Naive B cell (primary cell): ENCODE measurements around the gene PPM1N. TPM values are rescaled to one million over a fixed set of nuclear protein-coding genes. Genes with fewer than 3 reads are reported as not detected.

Experiments
- ATAC-seq, 2 donors: fragments of 150-1000 bp; cut with Tn5 transposase; 2 replicates each; pipeline ENCODE4 v1.10.0; 2021; ENCODE audit warnings: low read depth in 2 of 2, mild to moderate bottlenecking in 2 of 2, moderate library complexity in 2 of 2
- DNase-seq: peaks from one replicate; pipeline ENCODE4 v3.0.0; 2022
- H3K27ac Mint-ChIP-seq, 6 donors: one replicate each; pipeline ENCODE4 v1.8.0; 2020 to 2022; ENCODE audit warnings: mild to moderate bottlenecking in 6 of 6, mixed read lengths in 6 of 6, moderate library complexity in 5 of 6, inconsistent platforms in 2 of 6
- H3K27me3 Mint-ChIP-seq, 3 donors: one replicate each; pipeline ENCODE4 v1.8.0; 2021 to 2022; ENCODE audit warnings: mixed read lengths in 3 of 3, mild to moderate bottlenecking in 1 of 3
- H3K36me3 Mint-ChIP-seq, 2 donors: one replicate each; pipeline ENCODE4 v1.8.0; 2020 to 2022; ENCODE audit warnings: mixed read lengths in 2 of 2, inconsistent platforms in 1 of 2, mild to moderate bottlenecking in 1 of 2
- H3K4me1 Mint-ChIP-seq, 3 donors: one replicate each; pipeline ENCODE4 v1.8.0; 2020 to 2022; ENCODE audit warnings: mixed read lengths in 3 of 3, inconsistent platforms in 1 of 3, mild to moderate bottlenecking in 1 of 3, moderate library complexity in 1 of 3
- H3K4me3 Mint-ChIP-seq, 8 donors: one replicate each; pipeline ENCODE4 v1.8.0; 2020 to 2022; ENCODE audit warnings: mild to moderate bottlenecking in 8 of 8, mixed read lengths in 8 of 8, moderate library complexity in 8 of 8, inconsistent platforms in 2 of 8
- H3K9me3 Mint-ChIP-seq, 7 donors: one replicate each; pipeline ENCODE4 v1.8.0; 2020 to 2022; ENCODE audit warnings: mixed read lengths in 7 of 7, mild to moderate bottlenecking in 5 of 7, inconsistent platforms in 2 of 7, moderate library complexity in 1 of 7
- polyA plus RNA-seq, 6 donors: library from polyadenylated mRNA; unstranded; fragments of 300-500 nt; fragmentation: Illumina TruSeq; gene quantifications; one replicate each; pipeline ENCODE4 v1.2.3, GENCODE V29; 2021; ENCODE audit warnings: low read depth in 6 of 6

Gene PPM1N
- polyA plus RNA-seq, 6 donors from 2014 or later, result 1.6 to 3.4 (median 2.4) TPM

DNA sequence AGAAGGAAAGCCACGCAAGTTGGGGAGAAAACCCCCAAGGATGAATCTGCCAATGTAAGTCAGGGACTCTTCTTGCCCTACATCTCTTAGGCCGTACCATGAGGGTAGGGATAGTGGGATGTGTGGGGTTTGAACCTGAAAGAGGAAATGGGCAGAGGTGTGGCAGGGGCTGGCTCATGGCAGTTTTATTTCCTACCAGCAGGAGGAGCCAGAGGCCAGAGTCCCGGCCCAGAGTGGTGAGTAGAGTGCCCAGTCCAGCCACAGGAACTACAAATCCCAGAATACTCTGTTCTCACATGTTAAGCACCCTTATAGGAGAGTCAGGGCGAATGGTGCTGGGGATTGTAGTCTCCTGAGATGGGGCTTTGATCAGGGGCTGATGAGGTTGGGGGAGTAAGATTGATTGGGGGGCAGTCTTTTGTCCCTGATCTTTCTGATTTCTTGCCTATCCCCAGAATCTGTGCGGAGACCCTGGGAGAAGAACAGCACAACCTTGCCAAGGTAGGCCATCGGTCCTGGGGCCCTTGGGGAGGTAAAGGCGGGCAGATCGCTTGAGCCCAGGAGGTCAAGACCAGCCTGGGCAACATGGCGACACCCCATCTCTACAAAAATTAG lies 25.5 kb downstream of the PPM1N start:
- peaks cover 0 to 9% of the 10 kb centered on the region in 2 donors for H3K36me3 Mint-ChIP-seq
- no peaks in the 10 kb centered on the region for H3K27me3 Mint-ChIP-seq
- peak overlapping the region; percentile 64 to 94 (median 82) for H3K27ac Mint-ChIP-seq
- peak overlapping the region in 3 of 8 donors; percentile 9 to 32 (median 25) for H3K4me3 Mint-ChIP-seq
- peaks cover 28 to 50% (median 28%) of the 10 kb centered on the region in 3 donors for H3K4me1 Mint-ChIP-seq
- DNase-seq (peak; percentile 85), ATAC-seq (peak; percentile 97 to 99)
- H3K9me3 Mint-ChIP-seq, result no peaks in the 10 kb centered on the region

DNA sequence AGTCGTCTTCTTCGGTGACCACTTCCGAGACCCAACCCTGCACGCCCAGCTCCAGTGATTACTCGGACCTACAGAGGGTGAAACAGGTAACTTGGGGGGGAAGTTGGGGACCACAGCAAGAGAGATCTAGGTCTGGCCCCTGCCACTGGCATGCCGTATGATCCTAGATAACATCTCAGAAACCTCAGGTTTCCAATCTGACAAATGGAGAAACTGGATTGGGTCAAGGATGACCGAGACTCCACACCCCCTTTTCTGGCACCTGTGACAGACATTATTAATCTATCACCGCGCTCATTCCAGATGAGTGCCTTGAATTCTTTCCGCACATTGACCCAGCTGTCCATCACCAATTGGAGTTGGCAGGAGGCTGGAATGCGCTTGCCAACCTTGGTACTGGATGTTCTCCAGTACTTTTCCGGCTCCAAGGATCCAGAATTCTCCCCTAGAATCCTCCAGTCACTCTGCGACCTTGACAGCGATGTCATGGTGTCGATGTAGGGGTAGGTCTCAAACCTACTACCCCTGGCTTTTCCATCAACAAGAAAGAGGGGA lies 26.4 kb downstream of the PPM1N start:
- Mint-ChIP-seq H3K9me3 (no peaks in the 10 kb centered on the region), H3K27me3 (no peaks in the 10 kb centered on the region), H3K27ac (peak overlapping the region in 3 of 6 donors; percentile 60 to 83 (median 64)), H3K4me3 (no peak overlapping the region), H3K36me3 (peaks cover 0 to 9% of the 10 kb centered on the region in 2 donors), H3K4me1 (peaks cover 30 to 57% (median 34%) of the 10 kb centered on the region in 3 donors)
- no peak for DNase-seq
- ATAC-seq, result no peak

DNA sequence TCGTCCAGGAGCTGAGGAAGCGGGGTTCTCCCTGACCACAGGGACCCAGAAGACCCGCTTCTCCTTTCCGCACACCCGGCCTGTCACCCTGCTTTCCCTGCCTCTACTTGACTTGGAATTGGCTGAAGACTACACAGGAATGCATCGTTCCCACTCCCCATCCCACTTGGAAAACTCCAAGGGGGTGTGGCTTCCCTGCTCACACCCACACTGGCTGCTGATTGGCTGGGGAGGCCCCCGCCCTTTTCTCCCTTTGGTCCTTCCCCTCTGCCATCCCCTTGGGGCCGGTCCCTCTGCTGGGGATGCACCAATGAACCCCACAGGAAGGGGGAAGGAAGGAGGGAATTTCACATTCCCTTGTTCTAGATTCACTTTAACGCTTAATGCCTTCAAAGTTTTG lies 27.9 kb downstream of the PPM1N start:
- Mint-ChIP-seq H3K4me3 (no peak overlapping the region), H3K9me3 (peaks cover 0 to under 1% (median 0%) of the 10 kb centered on the region in 7 donors), H3K27ac (peak overlapping the region in 2 of 6 donors; percentile 53 to 91), H3K4me1 (peaks cover 27 to 56% (median 34%) of the 10 kb centered on the region in 3 donors), H3K36me3 (peaks cover 0 to 9% of the 10 kb centered on the region in 2 donors), H3K27me3 (no peaks in the 10 kb centered on the region)
- ATAC-seq (no peak), DNase-seq (no peak)

DNA sequence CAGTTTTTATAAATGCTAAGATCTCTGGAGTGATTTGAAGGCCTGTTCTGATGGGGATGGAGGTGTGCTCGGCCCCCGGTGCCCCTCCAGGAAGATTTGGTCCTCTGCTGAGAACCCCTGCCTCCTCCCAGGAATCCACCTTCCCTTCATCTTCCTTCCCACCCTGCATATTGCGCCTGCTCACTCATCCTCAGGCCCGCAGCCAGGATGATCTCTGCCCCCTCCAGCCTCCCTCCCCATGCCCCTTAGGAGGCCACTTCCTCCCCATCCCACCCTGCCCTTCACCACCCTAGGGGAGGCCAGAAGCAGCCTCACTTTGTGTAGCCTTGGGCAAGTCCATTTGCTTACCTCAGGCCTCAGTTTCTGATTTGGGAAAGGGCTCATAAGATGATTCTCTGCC lies 28.7 kb downstream of the PPM1N start:
- DNase-seq (no peak), ATAC-seq (no peak)
- peak overlapping the region in 3 of 6 donors; percentile 14 to 71 (median 29) for H3K27ac Mint-ChIP-seq
- H3K4me1 Mint-ChIP-seq, result peaks cover 27 to 56% (median 34%) of the 10 kb centered on the region in 3 donors
- peaks cover 0 to 8% (median 1%) of the 10 kb centered on the region in 7 donors for H3K9me3 Mint-ChIP-seq
- H3K36me3 Mint-ChIP-seq, result peaks cover 0 to 9% of the 10 kb centered on the region in 2 donors
- H3K4me3 Mint-ChIP-seq, result no peak overlapping the region
- no peaks in the 10 kb centered on the region for H3K27me3 Mint-ChIP-seq

DNA sequence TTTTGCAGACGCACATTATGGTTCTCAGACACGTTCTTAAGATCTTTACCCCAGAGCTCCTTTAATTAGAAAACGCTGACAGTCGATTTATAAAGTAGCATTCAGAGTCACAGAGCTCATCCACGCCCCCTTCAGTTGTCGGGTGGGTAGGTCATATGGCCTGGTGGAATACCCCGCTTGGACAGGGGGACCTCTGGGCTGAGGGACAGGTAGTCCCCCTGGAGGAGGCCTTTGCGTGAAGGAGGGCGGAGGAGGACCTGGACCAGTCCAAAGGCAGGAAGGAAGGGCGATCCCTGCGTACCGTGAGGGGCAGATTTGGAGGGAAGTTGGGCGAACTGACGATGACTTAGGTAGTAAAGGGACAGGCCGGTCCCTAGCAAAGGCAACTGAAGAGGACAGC lies 29.5 kb downstream of the PPM1N start:
- H3K27me3 Mint-ChIP-seq, result no peaks in the 10 kb centered on the region
- H3K4me3 Mint-ChIP-seq, result peak overlapping the region in 5 of 8 donors; percentile 5 to 59 (median 35)
- ATAC-seq (no peak), DNase-seq (no peak)
- peaks cover 27 to 54% (median 34%) of the 10 kb centered on the region in 3 donors for H3K4me1 Mint-ChIP-seq
- H3K9me3 Mint-ChIP-seq, result peaks cover 0 to 8% (median 1%) of the 10 kb centered on the region in 7 donors
- H3K27ac Mint-ChIP-seq, result peak overlapping the region in 4 of 6 donors; percentile 43 to 89 (median 68)
- H3K36me3 Mint-ChIP-seq, result peaks cover 0 to 9% of the 10 kb centered on the region in 2 donors

DNA sequence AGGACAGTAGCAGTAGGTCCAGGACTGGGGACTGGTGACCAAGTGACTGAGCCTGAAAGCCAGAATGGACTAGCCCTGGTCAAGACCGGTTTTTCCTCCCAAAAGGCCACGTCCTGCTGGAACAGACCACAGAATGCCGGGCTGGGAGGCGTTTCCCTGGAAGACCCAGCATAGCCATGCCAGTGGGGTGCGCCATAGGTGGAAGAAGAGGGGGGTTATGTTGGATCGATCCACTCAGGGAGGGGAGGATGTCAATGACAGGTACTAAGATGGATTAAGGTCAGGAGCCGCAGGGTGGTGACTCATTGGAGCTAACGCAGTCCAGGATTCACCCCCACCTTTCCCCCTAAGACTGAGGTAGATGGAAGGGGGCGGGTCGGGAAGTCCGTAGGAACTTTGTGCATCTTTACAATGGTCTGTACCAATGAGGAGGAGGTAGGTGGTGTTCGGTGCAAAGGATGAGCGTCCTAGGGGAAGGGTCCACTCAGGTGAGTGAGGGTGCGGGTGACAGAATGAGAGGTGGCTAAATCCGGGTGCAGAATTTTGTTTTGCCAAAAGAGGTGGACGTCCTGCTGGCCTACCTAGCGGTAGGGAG lies 30.0 kb downstream of the PPM1N start:
- Mint-ChIP-seq H3K27ac (peak overlapping the region in 3 of 6 donors; percentile 1 to 71 (median 65)), H3K27me3 (no peaks in the 10 kb centered on the region), H3K36me3 (peaks cover 0 to 9% of the 10 kb centered on the region in 2 donors), H3K9me3 (peaks cover 0 to 8% (median 1%) of the 10 kb centered on the region in 7 donors), H3K4me1 (peaks cover 27 to 49% (median 33%) of the 10 kb centered on the region in 3 donors), H3K4me3 (peak overlapping the region; percentile 5 to 89 (median 61))
- ATAC-seq, result no peak
- no peak for DNase-seq

DNA sequence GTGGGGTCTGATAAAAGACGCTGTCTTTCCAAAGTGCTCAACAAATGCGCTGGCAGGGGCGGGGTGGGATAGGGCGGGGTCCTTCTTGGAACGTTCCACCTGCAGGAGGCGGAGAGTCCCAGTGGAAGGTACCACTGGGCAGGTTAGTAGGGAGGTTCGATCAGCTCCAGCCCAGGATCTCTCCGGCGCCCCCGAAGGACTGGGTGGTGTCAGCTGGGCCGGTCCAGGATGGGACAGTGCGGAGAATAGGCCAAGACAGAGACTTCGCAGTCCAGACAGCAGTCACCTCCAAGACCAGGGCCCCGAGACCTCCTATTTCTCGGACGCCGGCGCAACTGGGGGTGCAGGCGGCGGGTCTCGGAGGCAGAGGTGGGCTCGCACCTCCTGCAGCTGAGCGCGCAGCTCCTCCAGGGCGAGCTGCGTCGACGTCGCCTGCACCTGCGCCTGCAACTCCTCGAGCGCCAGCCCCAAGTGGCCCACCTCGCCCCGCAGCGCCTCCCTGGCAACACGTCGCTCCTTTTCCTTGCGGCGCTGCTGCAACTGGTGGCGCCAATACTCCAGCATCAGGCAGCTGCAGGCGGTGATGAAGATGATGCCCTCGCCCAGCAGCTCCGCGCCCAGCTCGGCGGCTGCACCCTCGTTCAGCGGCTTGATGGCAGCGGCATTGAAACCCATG lies 30.6 kb downstream of the PPM1N start:
- peaks cover 0 to 8% (median 1%) of the 10 kb centered on the region in 7 donors for H3K9me3 Mint-ChIP-seq
- DNase-seq (no peak), ATAC-seq (peak; percentile 32 to 33)
- peaks cover 0 to 3% of the 10 kb centered on the region in 2 donors for H3K36me3 Mint-ChIP-seq
- peak overlapping the region in 1 of 6 donors; percentile 71 for H3K27ac Mint-ChIP-seq
- no peaks in the 10 kb centered on the region for H3K27me3 Mint-ChIP-seq
- peak overlapping the region in 6 of 8 donors; percentile 57 to 79 (median 69) for H3K4me3 Mint-ChIP-seq
- H3K4me1 Mint-ChIP-seq, result peaks cover 20 to 42% (median 27%) of the 10 kb centered on the region in 3 donors

DNA sequence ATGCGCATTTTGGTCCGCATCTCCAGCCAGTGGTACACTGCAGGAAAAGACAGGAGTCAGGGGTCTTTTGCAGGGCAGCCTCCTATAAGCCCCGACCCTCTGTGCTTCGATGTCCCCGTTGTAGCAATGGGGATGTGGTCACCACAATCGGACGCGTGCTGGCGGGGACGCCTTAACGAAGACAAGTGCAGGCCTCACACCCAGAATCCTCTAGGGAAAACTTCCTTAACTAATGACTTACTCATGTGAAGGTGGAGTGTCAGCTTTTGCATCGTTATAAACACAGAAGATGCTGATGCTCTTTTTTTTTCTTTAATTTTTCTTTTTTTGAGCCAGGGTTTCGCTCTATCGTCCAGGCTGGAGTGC lies 31.2 kb downstream of the PPM1N start:
- no peaks in the 10 kb centered on the region for H3K27me3 Mint-ChIP-seq
- no peak for ATAC-seq

DNA sequence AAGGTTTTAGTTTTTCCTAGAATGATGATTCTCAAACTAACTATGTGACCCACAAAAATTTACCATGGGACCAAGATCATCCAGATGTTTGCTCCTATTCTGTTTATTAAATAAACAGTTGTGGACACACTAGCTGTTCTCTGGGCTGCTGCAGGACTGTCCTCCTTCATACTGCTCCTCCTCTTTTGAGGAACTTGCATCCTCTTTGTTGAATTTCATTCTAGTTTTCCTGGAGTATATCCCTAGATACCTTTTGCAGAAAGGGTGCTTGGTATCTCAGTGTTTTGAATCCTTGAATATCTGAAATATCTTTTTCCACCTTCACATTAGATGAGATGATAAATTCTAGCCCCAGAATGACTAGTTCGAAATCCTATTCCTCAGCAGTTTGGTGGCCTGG lies 33.1 kb downstream of the PPM1N start:
- peaks cover 15 to 29% (median 24%) of the 10 kb centered on the region in 3 donors for H3K4me1 Mint-ChIP-seq
- no peak for ATAC-seq
- DNase-seq, result no peak

More for the DNA sequence above, 31.2 kb downstream of the PPM1N start:
- H3K4me3 Mint-ChIP-seq, result peak overlapping the region in 6 of 8 donors; percentile 57 to 79 (median 69)
- H3K9me3 Mint-ChIP-seq, result peaks cover 0 to 8% (median 1%) of the 10 kb centered on the region in 7 donors
- H3K4me1 Mint-ChIP-seq, result peaks cover 17 to 37% (median 25%) of the 10 kb centered on the region in 3 donors
- no peak for DNase-seq
- H3K27ac Mint-ChIP-seq, result peak overlapping the region in 1 of 6 donors; percentile 33
- H3K36me3 Mint-ChIP-seq, result no peaks in the 10 kb centered on the region

DNA sequence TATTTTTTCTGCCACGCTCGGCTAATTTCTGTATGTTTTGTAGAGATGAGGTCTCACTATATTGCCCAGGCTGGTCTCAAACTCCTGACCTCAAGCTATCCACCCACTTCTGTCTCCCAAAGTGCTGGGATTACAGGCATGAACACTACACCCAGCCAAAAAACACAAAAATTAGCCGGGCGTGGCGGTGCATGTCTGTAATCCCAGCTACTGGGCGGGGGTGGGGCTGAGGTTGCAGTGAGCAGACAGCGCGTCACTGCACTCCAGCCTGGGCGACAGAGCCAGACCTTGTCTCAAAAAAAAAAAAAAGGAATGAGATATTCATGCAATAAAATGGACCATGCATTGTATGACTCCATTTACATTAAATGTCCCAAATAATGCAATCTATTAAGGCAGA lies 41.2 kb downstream of the PPM1N start:
- Mint-ChIP-seq H3K4me1 (peaks cover 5 to 6% (median 5%) of the 10 kb centered on the region in 3 donors), H3K27me3 (no peaks in the 10 kb centered on the region), H3K9me3 (peaks cover 0 to 7% (median 3%) of the 10 kb centered on the region in 7 donors), H3K4me3 (no peak overlapping the region), H3K27ac (no peak overlapping the region), H3K36me3 (peaks cover 0 to 3% of the 10 kb centered on the region in 2 donors)
- ATAC-seq (no peak), DNase-seq (no peak)

More for the DNA sequence above, 33.1 kb downstream of the PPM1N start:
- Mint-ChIP-seq H3K4me3 (no peak overlapping the region), H3K27ac (no peak overlapping the region), H3K36me3 (no peaks in the 10 kb centered on the region), H3K9me3 (peaks cover 0 to 8% (median 1%) of the 10 kb centered on the region in 7 donors), H3K27me3 (no peaks in the 10 kb centered on the region)

DNA sequence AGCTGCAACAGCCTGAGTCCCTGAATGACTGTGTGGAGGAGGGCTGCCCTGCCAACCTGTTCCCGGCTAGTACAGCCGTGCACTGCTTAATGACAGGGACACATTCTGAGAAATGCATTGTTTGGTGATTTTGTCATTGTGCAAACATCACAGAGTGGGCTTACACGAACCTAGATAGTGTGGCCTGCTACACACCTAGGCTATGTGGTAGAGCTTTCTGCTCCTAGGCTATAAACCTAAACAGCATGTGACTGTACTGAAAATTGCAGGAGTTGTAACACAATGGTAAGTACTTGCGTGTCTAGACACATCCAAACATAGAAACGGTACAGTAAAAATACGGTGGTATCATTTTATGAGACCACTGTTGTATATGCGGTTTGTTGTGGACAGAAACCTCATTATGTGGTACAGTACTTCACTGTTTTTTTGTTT lies 44.0 kb downstream of the PPM1N start:
- no peaks in the 10 kb centered on the region for H3K27me3 Mint-ChIP-seq

DNA sequence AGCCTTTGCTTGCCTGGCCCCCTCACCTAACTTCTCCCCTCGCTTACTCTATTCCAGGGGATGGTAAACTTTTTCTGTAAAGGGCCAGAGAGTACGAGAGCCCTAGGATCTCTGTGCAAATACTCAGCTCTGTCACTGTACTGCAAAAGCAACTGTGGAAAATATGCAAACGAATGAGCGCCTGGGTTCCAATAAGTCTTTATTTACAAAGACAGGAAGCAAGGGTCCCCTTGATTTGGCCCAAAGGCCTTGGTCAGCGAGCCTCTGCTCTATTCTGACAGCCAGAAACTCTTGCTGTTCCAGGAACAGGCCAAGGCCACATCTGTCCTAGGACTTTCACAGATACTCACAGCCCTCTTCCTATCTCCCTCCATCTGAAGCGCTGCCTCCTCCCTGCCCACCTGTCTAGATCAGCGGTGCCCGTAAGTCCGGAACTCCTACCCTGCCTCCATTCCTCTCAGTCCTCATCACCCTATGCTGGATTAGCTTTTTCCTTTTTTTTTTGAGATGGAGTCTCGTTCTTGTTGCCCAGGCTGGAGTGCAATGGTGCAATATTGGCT lies 49.0 kb downstream of the PPM1N start:
- no peaks in the 10 kb centered on the region for H3K27me3 Mint-ChIP-seq
- ATAC-seq (no peak), DNase-seq (no peak)
- H3K36me3 Mint-ChIP-seq, result peaks cover 0 to 5% of the 10 kb centered on the region in 2 donors
- no peaks in the 10 kb centered on the region for H3K9me3 Mint-ChIP-seq
- H3K4me1 Mint-ChIP-seq, result peaks cover 17 to 22% (median 18%) of the 10 kb centered on the region in 3 donors
- H3K4me3 Mint-ChIP-seq, result no peak overlapping the region
- peak overlapping the region in 3 of 6 donors; percentile 45 to 68 (median 67) for H3K27ac Mint-ChIP-seq

More for the DNA sequence above, 44.0 kb downstream of the PPM1N start:
- DNase-seq (no peak), ATAC-seq (no peak)
- Mint-ChIP-seq H3K27ac (no peak overlapping the region), H3K9me3 (peaks cover 0 to 7% (median 3%) of the 10 kb centered on the region in 7 donors), H3K36me3 (peaks cover 0 to 3% of the 10 kb centered on the region in 2 donors), H3K4me3 (no peak overlapping the region), H3K4me1 (peaks cover 6 to 13% (median 11%) of the 10 kb centered on the region in 3 donors)
